CD4-positive, alpha-beta memory T cell (primary cell): ENCODE results near the gene SLC35F4. TPM values are rescaled to one million over a fixed set of nuclear protein-coding genes. Genes with fewer than 3 reads are reported as not detected.

Experiments
- CTCF ChIA-PET: fragments of 350-600 bp; sonication (Branson Sonifier 250); formaldehyde crosslinking; loops from one replicate; lab custom pipeline; 2021; ENCODE audit warnings: inconsistent platforms; ENCODE audit not compliant: partially characterized antibody; lab: Charles Lee
- POLR2A ChIA-PET: fragments of 350-600 bp; sonication (Branson Sonifier 250); formaldehyde crosslinking; loops from one replicate; lab custom pipeline; 2021; ENCODE audit not compliant: partially characterized antibody; lab: Charles Lee
- DNase-seq, 5 donors: peaks; one replicate each; pipeline versions ENCODE4 v3.0.0 to v3.0.0-alpha.2; 2020 to 2022; ENCODE audit warnings: mixed read lengths in 1 of 5
- H3K27ac ChIP-seq: one replicate; pipeline ENCODE4 v1.7.0; 2013; ENCODE audit warnings: low read depth, low read length
- H3K27me3 ChIP-seq: 2 replicates; pipeline ENCODE4 v1.7.0; 2013; ENCODE audit warnings: mild to moderate bottlenecking, low read length, moderate library complexity; ENCODE audit not compliant: insufficient read depth
- H3K36me3 ChIP-seq: 2 replicates; pipeline ENCODE4 v1.7.0; 2013; ENCODE audit warnings: mild to moderate bottlenecking, low read length, moderate library complexity; ENCODE audit not compliant: insufficient read depth
- H3K4me1 ChIP-seq: 2 replicates; pipeline ENCODE4 v1.7.0; 2013; ENCODE audit warnings: mild to moderate bottlenecking, low read length, moderate library complexity; ENCODE audit not compliant: insufficient read depth
- H3K4me3 ChIP-seq, 2 donors: one replicate each; pipeline ENCODE4 v1.7.0; 2013; ENCODE audit warnings: low read length in 2 of 2, mild to moderate bottlenecking in 1 of 2
- H3K9me3 ChIP-seq, 2 donors: one replicate each; pipeline ENCODE4 v1.7.0; 2013; ENCODE audit warnings: low read length in 2 of 2, control low read depth in 1 of 2; ENCODE audit not compliant: control insufficient read depth in 1 of 2
- H3K27ac Mint-ChIP-seq, 7 donors: one replicate each; pipeline ENCODE4 v1.8.0; 2020 to 2021; ENCODE audit warnings: mixed read lengths in 7 of 7, mild to moderate bottlenecking in 6 of 7, inconsistent platforms in 3 of 7, moderate library complexity in 3 of 7
- H3K27me3 Mint-ChIP-seq, 2 donors: one replicate each; pipeline ENCODE4 v1.8.0; 2020 to 2021; ENCODE audit warnings: mixed read lengths in 2 of 2
- H3K36me3 Mint-ChIP-seq, 2 donors: one replicate each; pipeline ENCODE4 v1.8.0; 2020 to 2021; ENCODE audit warnings: mixed read lengths in 2 of 2, inconsistent platforms in 1 of 2, mild to moderate bottlenecking in 1 of 2
- H3K4me1 Mint-ChIP-seq, 4 donors: one replicate each; pipeline ENCODE4 v1.8.0; 2020 to 2021; ENCODE audit warnings: mixed read lengths in 4 of 4, mild to moderate bottlenecking in 1 of 4
- H3K4me3 Mint-ChIP-seq, 8 donors: one replicate each; pipeline ENCODE4 v1.8.0; 2020 to 2021; ENCODE audit warnings: mixed read lengths in 8 of 8, mild to moderate bottlenecking in 7 of 8, moderate library complexity in 6 of 8, inconsistent platforms in 3 of 8
- H3K9me3 Mint-ChIP-seq, 8 donors: one replicate each; pipeline ENCODE4 v1.8.0; 2020 to 2021; ENCODE audit warnings: mixed read lengths in 8 of 8, mild to moderate bottlenecking in 5 of 8, inconsistent platforms in 3 of 8, moderate library complexity in 1 of 8
- intact Hi-C: fragments of 100-400 bp; cut with micrococcal nuclease; formaldehyde crosslinking; loops from one replicate; pipeline ENCODE4 v1.15.1; 2023
- polyA plus RNA-seq, 2 donors: library from polyadenylated mRNA; unstranded; fragments of 300-500 nt; fragmentation: Illumina TruSeq; gene quantifications; one replicate each; pipeline ENCODE4 v1.2.3, GENCODE V29; 2021
- total RNA-seq, 2 experiments: library from RNA; stranded (reverse); gene quantifications; one replicate each; pipeline ENCODE4 v1.2.3, GENCODE V29; 2021

Gene SLC35F4
- total and polyA plus RNA-seq, 4 experiments from 2014 or later, result not detected

DNA sequence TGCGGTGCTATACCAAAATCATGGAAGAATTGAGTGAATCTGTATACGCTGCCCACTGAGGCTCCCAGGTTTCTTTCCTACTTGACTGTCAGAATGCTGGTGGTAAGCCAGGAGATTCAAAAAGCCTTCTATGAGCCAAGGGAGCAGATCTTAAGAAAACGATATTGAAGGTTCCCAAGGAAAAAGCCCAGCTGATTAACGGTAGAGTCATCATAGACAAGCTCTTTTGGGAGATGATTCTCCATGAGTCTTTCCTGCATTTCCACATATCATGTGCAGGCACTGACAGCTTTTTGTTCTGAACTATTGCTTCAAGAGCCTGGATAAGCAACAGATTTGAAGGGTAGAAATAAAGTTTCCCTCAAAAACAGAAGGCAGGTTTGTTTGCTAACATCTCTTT, 17.5 kb downstream of the SLC35F4 start:
- Histone ChIP-seq H3K27me3 (no peaks in the 10 kb centered on the region), H3K36me3 (no peaks in the 10 kb centered on the region), H3K27ac (no peak overlapping the region), H3K9me3 (no peaks in the 10 kb centered on the region), H3K4me3 (no peak overlapping the region), H3K4me1 (no peaks in the 10 kb centered on the region)
- no peak for DNase-seq
- no peak overlapping the region for H3K4me3 Mint-ChIP-seq
- ChIA-PET POLR2A (no interaction called here), CTCF (no interaction called here)
- no peak overlapping the region for H3K27ac Mint-ChIP-seq
- H3K9me3 Mint-ChIP-seq, result peaks cover 0 to 3% (median 0%) of the 10 kb centered on the region in 8 donors
- H3K27me3 Mint-ChIP-seq, result peaks cover 0 to 3% of the 10 kb centered on the region in 2 donors
- no peaks in the 10 kb centered on the region for H3K36me3 Mint-ChIP-seq
- intact Hi-C loops, result no loop called here
- no peaks in the 10 kb centered on the region for H3K4me1 Mint-ChIP-seq

- no peak overlapping the region for H3K4me3 ChIP-seq
- CTCF ChIA-PET, result no interaction called here
- no peaks in the 10 kb centered on the region for H3K36me3 Mint-ChIP-seq
- H3K9me3 Mint-ChIP-seq, result peaks cover 0 to 3% (median 0%) of the 10 kb centered on the region in 8 donors
- H3K27ac Mint-ChIP-seq, result no peak overlapping the region
- no peaks in the 10 kb centered on the region for H3K36me3 ChIP-seq
- no peaks in the 10 kb centered on the region for H3K4me1 ChIP-seq
- no peak overlapping the region for H3K4me3 Mint-ChIP-seq
- intact Hi-C loops, result no loop called here
- H3K27me3 Mint-ChIP-seq, result peaks cover 0 to 1% of the 10 kb centered on the region in 2 donors
- no peak overlapping the region for H3K27ac ChIP-seq
- H3K9me3 ChIP-seq, result no peaks in the 10 kb centered on the region
- DNase-seq, result no peak
- H3K27me3 ChIP-seq, result no peaks in the 10 kb centered on the region
- H3K4me1 Mint-ChIP-seq, result no peaks in the 10 kb centered on the region
- POLR2A ChIA-PET, result no interaction called here
Measured at GRCh38 chr14:57847706-57848105, 18.2 kb downstream of the SLC35F4 start.

DNA sequence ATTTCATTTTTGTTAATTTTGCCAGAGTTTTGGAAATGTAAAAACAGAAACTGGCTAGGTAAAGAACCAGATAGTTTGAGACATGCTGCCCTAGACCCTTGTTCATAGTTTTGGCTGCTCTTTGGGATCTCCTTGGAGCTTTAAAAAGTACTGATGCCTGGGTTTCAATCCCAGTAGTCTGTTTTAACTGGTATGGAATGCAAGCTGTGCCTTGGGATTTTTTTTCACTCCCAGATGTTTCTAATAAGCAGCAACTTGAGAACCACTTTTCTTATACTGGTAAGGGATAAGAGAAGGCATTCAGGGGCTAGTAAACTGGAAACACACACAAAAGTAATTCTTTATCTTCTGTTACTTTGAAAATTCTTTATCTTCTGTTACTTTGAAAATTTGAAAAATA, 18.8 kb downstream of the SLC35F4 start:
- Mint-ChIP-seq H3K9me3 (peaks cover 0 to 3% (median 0%) of the 10 kb centered on the region in 8 donors), H3K36me3 (no peaks in the 10 kb centered on the region), H3K27me3 (peaks cover 0 to 1% of the 10 kb centered on the region in 2 donors), H3K4me1 (no peaks in the 10 kb centered on the region), H3K4me3 (no peak overlapping the region), H3K27ac (no peak overlapping the region)
- Histone ChIP-seq H3K9me3 (no peaks in the 10 kb centered on the region), H3K27ac (no peak overlapping the region), H3K4me3 (no peak overlapping the region), H3K4me1 (no peaks in the 10 kb centered on the region), H3K36me3 (no peaks in the 10 kb centered on the region), H3K27me3 (no peaks in the 10 kb centered on the region)
- POLR2A ChIA-PET, result no interaction called here
- CTCF ChIA-PET, result no interaction called here
- intact Hi-C loops, result no loop called here
- no peak for DNase-seq

GRCh38 chr14:57846596-57846995, 19.3 kb downstream of the SLC35F4 start:
- H3K36me3 Mint-ChIP-seq, result no peaks in the 10 kb centered on the region
- CTCF ChIA-PET, result no interaction called here
- H3K9me3 ChIP-seq, result no peaks in the 10 kb centered on the region

GRCh38 chr14:57845802-57846531, 19.9 kb downstream of the SLC35F4 start:
- H3K9me3 Mint-ChIP-seq, result no peaks in the 10 kb centered on the region
- no peak overlapping the region for H3K4me3 Mint-ChIP-seq
- Histone ChIP-seq H3K4me1 (no peaks in the 10 kb centered on the region), H3K4me3 (no peak overlapping the region), H3K27ac (no peak overlapping the region), H3K27me3 (no peaks in the 10 kb centered on the region), H3K9me3 (no peaks in the 10 kb centered on the region), H3K36me3 (no peaks in the 10 kb centered on the region)
- H3K36me3 Mint-ChIP-seq, result no peaks in the 10 kb centered on the region
- no peaks in the 10 kb centered on the region for H3K4me1 Mint-ChIP-seq
- DNase-seq, result no peak
- peaks cover 0 to 1% of the 10 kb centered on the region in 2 donors for H3K27me3 Mint-ChIP-seq
- intact Hi-C loops, result no loop called here
- H3K27ac Mint-ChIP-seq, result no peak overlapping the region
- ChIA-PET POLR2A (no interaction called here), CTCF (no interaction called here)

More at GRCh38 chr14:57846596-57846995, 19.3 kb downstream of the SLC35F4 start:
- no peak for DNase-seq
- no peak overlapping the region for H3K27ac ChIP-seq
- H3K4me3 ChIP-seq, result no peak overlapping the region
- intact Hi-C loops, result no loop called here
- H3K27me3 Mint-ChIP-seq, result peaks cover 0 to 1% of the 10 kb centered on the region in 2 donors
- no peaks in the 10 kb centered on the region for H3K9me3 Mint-ChIP-seq
- no peaks in the 10 kb centered on the region for H3K4me1 Mint-ChIP-seq
- H3K27me3 ChIP-seq, result no peaks in the 10 kb centered on the region
- H3K4me3 Mint-ChIP-seq, result no peak overlapping the region
- H3K36me3 ChIP-seq, result no peaks in the 10 kb centered on the region
- POLR2A ChIA-PET, result no interaction called here
- no peak overlapping the region for H3K27ac Mint-ChIP-seq
- H3K4me1 ChIP-seq, result no peaks in the 10 kb centered on the region

- POLR2A ChIA-PET, result no interaction called here
- no peak overlapping the region for H3K4me3 ChIP-seq
- no peak for DNase-seq
- no peaks in the 10 kb centered on the region for H3K9me3 ChIP-seq
- no peak overlapping the region for H3K27ac ChIP-seq
- CTCF ChIA-PET, result no interaction called here
- no peaks in the 10 kb centered on the region for H3K27me3 ChIP-seq
- intact Hi-C loops, result no loop called here
- H3K36me3 ChIP-seq, result no peaks in the 10 kb centered on the region
- Mint-ChIP-seq H3K27me3 (peaks cover 0 to 1% of the 10 kb centered on the region in 2 donors), H3K27ac (no peak overlapping the region), H3K9me3 (no peaks in the 10 kb centered on the region), H3K4me1 (no peaks in the 10 kb centered on the region), H3K4me3 (no peak overlapping the region), H3K36me3 (no peaks in the 10 kb centered on the region)
- H3K4me1 ChIP-seq, result no peaks in the 10 kb centered on the region
Measured at GRCh38 chr14:57845316-57845715, 20.6 kb downstream of the SLC35F4 start.

DNA sequence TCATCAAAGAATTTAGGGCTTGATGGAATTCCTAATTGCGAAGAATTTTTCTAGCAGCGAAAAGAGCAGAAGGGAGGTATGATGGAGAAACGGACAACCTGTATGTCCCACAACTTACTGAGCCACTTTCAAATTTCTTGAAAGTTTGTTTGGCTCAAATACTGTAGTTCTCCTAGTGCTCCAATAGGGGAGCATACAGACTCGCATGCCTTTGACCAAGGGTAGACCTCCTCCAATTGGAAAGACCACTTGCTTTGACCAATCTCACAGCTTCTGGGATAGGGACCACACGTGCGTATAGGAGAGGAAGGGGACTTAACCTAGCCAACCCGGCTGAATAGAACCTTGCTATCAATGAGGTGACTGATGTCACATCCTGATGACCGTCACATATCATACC, 28.6 kb downstream of the SLC35F4 start:
- H3K4me3 ChIP-seq, result no peak overlapping the region
- Mint-ChIP-seq H3K27ac (no peak overlapping the region), H3K36me3 (no peaks in the 10 kb centered on the region), H3K9me3 (peaks cover 0 to 8% (median 0%) of the 10 kb centered on the region in 8 donors), H3K4me1 (no peaks in the 10 kb centered on the region), H3K27me3 (no peaks in the 10 kb centered on the region), H3K4me3 (no peak overlapping the region)
- H3K9me3 ChIP-seq, result no peaks in the 10 kb centered on the region
- DNase-seq, result no peak
- CTCF ChIA-PET, result no interaction called here
- no peaks in the 10 kb centered on the region for H3K36me3 ChIP-seq
- POLR2A ChIA-PET, result no interaction called here
- H3K27me3 ChIP-seq, result no peaks in the 10 kb centered on the region
- H3K27ac ChIP-seq, result no peak overlapping the region
- intact Hi-C loops, result no loop called here
- no peaks in the 10 kb centered on the region for H3K4me1 ChIP-seq
